NCI-H2227 treated with DMSO at 0.1 percent for 48 hours (cell line): ENCODE results near the gene SCEL.
"Not testable (repeated sequence)": the region's sequence is repeated elsewhere in the genome, so short reads cannot be mapped to it uniquely, and the experiment has no call there.

Experiments used
- DNase-seq: peaks from one replicate; lab custom pipeline; 2025; lab: John Stamatoyannopoulos, UW

Gene SCEL

DNA sequence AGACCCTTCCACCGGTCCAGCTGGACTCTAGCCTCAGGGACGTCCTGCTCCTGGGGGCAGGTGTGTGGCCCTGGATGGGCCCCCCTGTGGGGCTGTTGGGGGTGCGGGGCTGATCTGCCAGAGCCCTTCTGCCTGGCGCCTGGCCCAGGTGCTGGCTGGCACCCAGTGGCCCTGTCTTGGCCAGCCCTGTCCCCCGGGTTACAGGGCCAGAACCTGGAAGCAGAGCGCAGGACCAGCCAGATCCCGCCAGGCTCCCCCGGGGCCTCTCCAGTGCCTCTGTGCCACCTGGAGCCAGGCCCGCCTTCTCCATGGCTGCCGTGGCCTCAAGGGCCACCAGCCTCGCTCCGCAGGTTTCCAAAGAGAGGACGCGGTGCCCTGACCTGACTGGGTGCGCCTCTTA is 127.3 kb downstream of the SCEL start:
- DNase-seq, result not testable (repeated sequence)

DNA sequence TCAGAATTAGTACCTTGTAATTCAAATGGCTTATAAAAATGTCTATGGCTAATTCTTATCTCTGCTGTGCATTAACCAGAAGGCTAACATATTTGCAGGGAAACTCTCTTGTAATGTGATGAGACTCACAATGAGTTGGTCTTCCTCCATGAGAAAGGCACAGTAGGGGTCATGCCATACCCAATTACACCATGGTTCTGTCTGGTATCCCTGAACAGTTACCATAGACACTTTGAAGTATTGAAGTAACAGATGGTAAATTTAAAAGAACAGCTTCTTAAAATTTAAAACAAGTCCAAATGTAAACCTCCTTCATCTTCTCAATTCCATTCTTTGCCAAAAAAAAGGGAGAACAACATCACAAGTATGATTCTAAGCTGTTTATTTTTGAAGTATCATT is 139.3 kb downstream of the SCEL start:
- no peak for DNase-seq

DNA sequence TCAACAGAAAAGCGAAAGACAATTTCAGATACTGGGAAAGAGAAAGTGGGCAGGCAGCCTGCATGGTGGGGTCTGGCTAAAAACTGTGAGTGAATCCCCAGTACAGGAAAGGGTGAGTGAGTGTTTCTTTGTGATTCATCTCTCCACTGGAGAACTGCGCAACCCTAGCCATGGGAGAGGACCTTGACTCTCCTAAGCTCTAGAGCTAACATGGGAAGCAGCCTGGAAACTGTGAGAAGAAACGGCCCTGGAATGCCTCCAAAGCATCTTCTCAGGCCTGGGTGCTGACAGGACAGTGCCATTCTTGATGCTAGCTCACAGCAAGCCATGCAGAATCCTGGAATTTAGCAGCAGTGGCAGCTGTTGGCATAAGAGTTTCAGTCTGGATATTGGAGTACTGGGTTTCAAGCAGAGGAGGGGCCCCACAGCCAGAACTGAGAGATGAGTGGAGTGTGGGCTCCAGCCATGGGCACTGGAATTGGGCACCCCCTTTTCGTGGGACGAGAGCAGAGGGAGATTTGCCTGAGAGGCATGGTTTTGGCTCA is 143.3 kb downstream of the SCEL start:
- DNase-seq, result no peak

DNA sequence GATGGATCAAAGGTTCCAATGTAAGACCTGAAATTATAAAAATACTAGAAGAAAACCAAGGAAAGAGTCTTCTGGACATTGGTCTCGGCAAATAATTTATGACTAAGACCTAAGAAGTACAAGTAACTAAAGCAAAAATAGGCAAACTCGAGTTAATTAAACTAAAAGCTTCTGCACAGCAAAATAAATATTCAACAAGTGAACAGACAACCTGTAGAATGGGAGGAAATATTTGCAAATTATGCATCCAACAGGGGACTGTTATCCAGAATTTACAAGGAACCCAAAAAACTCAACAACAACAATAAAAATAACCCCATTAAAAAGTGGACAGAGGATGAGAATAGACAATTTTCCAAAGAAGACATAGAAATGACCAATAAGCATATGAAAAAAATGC is 152.3 kb downstream of the SCEL start:
- no peak for DNase-seq

DNA sequence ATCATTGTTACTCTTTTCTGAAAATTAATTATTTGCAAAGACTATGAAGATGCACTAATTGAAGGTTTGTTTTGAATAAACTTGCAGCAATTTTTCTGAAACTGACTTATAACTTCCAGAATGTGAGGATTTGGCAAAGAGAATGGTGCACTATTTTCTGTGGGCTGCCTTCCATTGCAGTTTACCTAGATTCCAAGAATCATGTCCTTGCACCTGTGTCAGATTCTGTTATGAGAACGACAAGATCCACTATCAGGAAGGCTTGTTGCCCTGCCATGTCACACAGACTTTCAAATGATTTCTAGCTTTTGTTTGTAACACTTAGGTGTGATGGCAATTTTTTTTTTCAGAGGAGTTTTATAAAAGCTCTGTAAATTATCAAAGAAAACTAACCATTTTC is 156.4 kb downstream of the SCEL start:
- DNase-seq, result no peak

DNA sequence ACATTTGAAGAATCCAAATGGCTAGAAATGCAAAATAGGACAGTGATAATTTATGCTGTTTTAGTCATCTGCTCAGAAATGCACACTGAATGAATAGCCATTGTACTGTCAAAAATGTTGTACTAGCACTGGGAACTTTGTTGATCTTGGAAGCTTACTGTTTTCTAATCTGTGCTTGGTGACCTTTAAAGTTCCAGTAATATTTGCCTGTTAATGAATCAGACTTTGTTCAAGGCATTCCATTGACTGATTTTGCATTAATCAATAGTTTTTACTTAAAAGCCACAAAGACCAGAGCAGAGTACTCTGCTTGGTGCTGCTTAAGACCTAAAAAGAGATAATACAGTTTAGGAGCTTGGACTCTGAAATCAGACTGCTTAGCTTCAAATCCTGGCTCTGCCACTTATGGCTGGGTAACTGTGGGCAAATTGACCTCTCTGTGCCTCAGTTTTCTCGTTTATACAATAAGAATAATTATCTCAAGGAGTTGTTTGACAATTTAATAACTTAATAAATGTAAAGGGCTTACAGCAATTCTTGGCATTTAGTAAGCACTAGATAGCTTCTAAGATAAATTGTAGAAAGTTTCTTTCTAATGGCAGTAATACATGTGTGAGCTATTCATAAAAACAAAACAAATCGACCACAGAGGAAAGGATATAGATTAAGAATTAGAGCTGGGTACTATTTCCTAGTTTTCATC is 157.4 kb downstream of the SCEL start:
- no peak for DNase-seq

DNA sequence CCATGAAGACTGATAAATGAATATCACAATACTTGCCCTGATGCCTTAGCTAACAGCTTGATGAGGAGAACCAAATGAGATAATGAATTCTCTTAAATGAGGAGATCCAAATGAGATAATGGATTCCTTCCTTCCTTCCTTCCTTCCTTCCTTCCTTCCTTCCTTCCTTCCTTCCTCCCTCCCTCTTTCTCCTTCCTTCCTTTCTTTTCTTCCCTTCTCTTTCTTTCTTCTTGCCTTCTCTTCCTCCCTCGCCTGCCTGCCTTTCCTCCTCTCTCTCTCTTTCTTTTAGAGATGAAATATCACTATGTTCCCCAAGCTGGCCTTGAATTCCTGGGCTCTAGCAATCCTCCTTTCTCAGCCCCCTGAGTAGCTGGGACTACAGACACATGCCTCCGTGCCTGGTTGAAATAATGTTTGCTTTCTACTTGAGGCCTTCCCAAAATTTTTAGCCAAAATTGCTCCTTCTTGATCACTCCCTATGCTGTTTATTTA is 158.0 kb downstream of the SCEL start:
- DNase-seq, result no peak
